HG02763 (cell line): ENCODE data around the gene LRRC32.

ENCODE experiments used
- ATAC-seq: cut with Tn5 transposase; IDR thresholded peaks from one replicate; pipeline ENCODE4 v1.9.1; 2021; ENCODE audit warnings: mild to moderate bottlenecking, moderate library complexity; ENCODE audit not compliant: unreplicated experiment

Gene LRRC32

GRCh38 chr11:76664578-76665061 lies 5.9 kb downstream of the LRRC32 start:
- no peak for ATAC-seq

GRCh38 chr11:76663912-76664440 lies 6.6 kb downstream of the LRRC32 start:
- ATAC-seq, result no peak

GRCh38 chr11:76663486-76663810 lies 7.1 kb downstream of the LRRC32 start:
- ATAC-seq, result no peak

GRCh38 chr11:76662656-76663485 lies 7.7 kb downstream of the LRRC32 start:
- ATAC-seq, result no peak

GRCh38 chr11:76661834-76662434 lies 8.6 kb downstream of the LRRC32 start:
- ATAC-seq, result no peak

- no peak for ATAC-seq
These were observed 9.2 kb downstream of the LRRC32 start for GRCh38 chr11:76661306-76661751.

- no peak for ATAC-seq
These were observed 9.8 kb downstream of the LRRC32 start for GRCh38 chr11:76660533-76661305.

GRCh38 chr11:76659672-76660532 lies 10.6 kb downstream of the LRRC32 start:
- ATAC-seq, result no peak

- ATAC-seq, result no peak
These were observed 11.6 kb downstream of the LRRC32 start for GRCh38 chr11:76658651-76659650.

- ATAC-seq, result no peak
These were observed 12.3 kb downstream of the LRRC32 start for GRCh38 chr11:76658231-76658630.

- no peak for ATAC-seq
These were observed 13.1 kb downstream of the LRRC32 start for GRCh38 chr11:76657187-76658170.

- ATAC-seq, result no peak
These were observed 13.9 kb downstream of the LRRC32 start for GRCh38 chr11:76656571-76657081.

- no peak for ATAC-seq
These were observed 14.5 kb downstream of the LRRC32 start for GRCh38 chr11:76656050-76656531.

- no peak for ATAC-seq
These were observed 15.0 kb downstream of the LRRC32 start for GRCh38 chr11:76655501-76656049.

- no peak for ATAC-seq
These were observed 15.6 kb downstream of the LRRC32 start for GRCh38 chr11:76654980-76655379.

- no peak for ATAC-seq
These were observed 16.2 kb downstream of the LRRC32 start for GRCh38 chr11:76654298-76654851.

GRCh38 chr11:76653674-76654284 lies 16.8 kb downstream of the LRRC32 start:
- no peak for ATAC-seq
